ENCODE results near the gene RBM4.

The RBM4 gene

GRCh38 chr11:66663741-66664296, 25.3 kb downstream of the RBM4 start:
- no peak for DNase-seq

GRCh38 chr11:66665369-66665768, 26.9 kb downstream of the RBM4 start:
- DNase-seq, result no peak

- DNase-seq, result no peak
Measured at GRCh38 chr11:66670816-66671215, 32.3 kb downstream of the RBM4 start.

GRCh38 chr11:66674964-66675602, 36.6 kb downstream of the RBM4 start:
- DNase-seq, result no peak

- DNase-seq, result no peak
Measured at GRCh38 chr11:66676282-66676919, 37.9 kb downstream of the RBM4 start.

- DNase-seq, result no peak
Measured at GRCh38 chr11:66676931-66677598, 38.6 kb downstream of the RBM4 start.

GRCh38 chr11:66677599-66678375, 39.3 kb downstream of the RBM4 start, which contains the start of gene RBM4B:
Gene RBM4B (minus strand): TSS chr11:66677887. CDS start chr11:66677079, 808 bp downstream.
- peak; percentile 98 for DNase-seq

GRCh38 chr11:66680966-66681645, 42.6 kb downstream of the RBM4 start:
- no peak for DNase-seq

- DNase-seq, result no peak
Measured at GRCh38 chr11:66683877-66684276, 45.4 kb downstream of the RBM4 start.

- no peak for DNase-seq
Measured at GRCh38 chr11:66684635-66685034, 46.1 kb downstream of the RBM4 start.

GRCh38 chr11:66685276-66686099, 47.0 kb downstream of the RBM4 start:
- DNase-seq, result no peak

GRCh38 chr11:66686100-66686785, 47.7 kb downstream of the RBM4 start:
- DNase-seq, result no peak

- DNase-seq, result no peak
Measured at GRCh38 chr11:66686801-66687750, 48.6 kb downstream of the RBM4 start.

- DNase-seq, result no peak
Measured at GRCh38 chr11:66687831-66688281, 49.4 kb downstream of the RBM4 start.

- no peak for DNase-seq
Measured at GRCh38 chr11:66688561-66689534, 50.3 kb downstream of the RBM4 start.

- no peak for DNase-seq
Measured at GRCh38 chr11:66689661-66690590, 51.4 kb downstream of the RBM4 start.

Measured in activated CD4-positive, alpha-beta T cell treated with anti-CD3 and anti-CD28 coated beads, Interleukin-2, Interleukin-6, amounts not matched to agents 100 ng/mL and 50 ng/mL, durations not matched to agents 16 hours and 8 hours (primary cell).